GM12878 (cell line): ENCODE measurements around the gene CSF3. TPM values are rescaled to one million over a fixed set of nuclear protein-coding genes. Genes with fewer than 3 reads are reported as not detected.

ENCODE experiments used
- ATAC-seq: fragments of 200-7000 bp; cut with Tn5 transposase; 3 replicates; pipeline ENCODE4 v1.9.1; 2020; ENCODE audit warnings: mild to moderate bottlenecking, moderate library complexity
- BruUV-seq: library from RNA; stranded (reverse); fragments of 400-500 nt; replicated peaks from 2 replicates; lab custom pipeline; 2021; lab: Mats Ljungman, UMichigan
- CTCF ChIA-PET: fragments of 300-600 bp; sonication (Branson Sonifier 250); formaldehyde crosslinking; extraction: SDS; loops from one replicate; lab custom pipeline; 2021; ENCODE audit warnings: inconsistent platforms; lab: Yijun Ruan, JAX
- POLR2A ChIA-PET: fragments of 350-600 bp; formaldehyde crosslinking; extraction: SDS; loops from one replicate; lab custom pipeline; 2021; ENCODE audit warnings: inconsistent platforms; lab: Charles Lee
- RAD21 ChIA-PET: fragments of 300-600 bp; sonication (Branson Sonifier 250); formaldehyde crosslinking; loops from one replicate; lab custom pipeline; 2023; ENCODE audit warnings: antibody characterized with exemption; ENCODE audit not compliant: unreplicated experiment; lab: Charles Lee
- SMC1A ChIA-PET: fragments of 300-600 bp; sonication (Branson Sonifier 250); formaldehyde crosslinking; loops from one replicate; lab custom pipeline; 2023; ENCODE audit not compliant: unreplicated experiment, uncharacterized antibody; lab: Charles Lee
- DNase-seq: peaks from one replicate; pipeline ENCODE4 v3.0.0-alpha.2; 2011; ENCODE audit warnings: low read depth, low spot score
- FAIRE-seq: peaks from 3 replicates; lab custom pipeline; 2011; peaks lifted over from hg19 to GRCh38; lab: Jason Lieb, UNC
- H2AFZ ChIP-seq: 2 replicates; pipeline ENCODE4 v1.6.0; 2011; ENCODE audit warnings: low read depth, low read length, control low read depth; ENCODE audit not compliant: control insufficient read depth
- H3K27ac ChIP-seq: 2 replicates; pipeline ENCODE4 v1.5.1; 2011; ENCODE audit warnings: control low read depth; ENCODE audit not compliant: control insufficient read depth, insufficient read depth
- H3K27me3 ChIP-seq, 2 experiments: replicated peaks in 1 of 2; 2 replicates each; pipeline versions ENCODE4 v1.6.0 to v1.6.1; 2011; ENCODE audit warnings: low read length in 1 of 2; ENCODE audit not compliant: control insufficient read depth in 2 of 2, insufficient read depth in 2 of 2
- H3K36me3 ChIP-seq, 2 experiments: 2 replicates each; pipeline ENCODE4 v1.5.1; 2011; ENCODE audit warnings: low read length in 1 of 2; ENCODE audit not compliant: control insufficient read depth in 2 of 2, insufficient read depth in 2 of 2
- H3K4me1 ChIP-seq: 2 replicates; pipeline ENCODE4 v1.6.1; 2011; ENCODE audit warnings: mild to moderate bottlenecking, low read length, moderate library complexity, mixed read lengths; ENCODE audit not compliant: control insufficient read depth, insufficient read depth
- H3K4me2 ChIP-seq: 2 replicates; pipeline ENCODE4 v1.6.0; 2011; ENCODE audit warnings: control low read depth; ENCODE audit not compliant: control insufficient read depth, insufficient read depth
- H3K4me3 ChIP-seq: fragments of 200-600 bp; sonication (generic); 2 replicates; pipeline ENCODE4 v1.5.1; 2016
- H3K79me2 ChIP-seq: 2 replicates; pipeline ENCODE4 v1.6.0; 2011; ENCODE audit warnings: low read length; ENCODE audit not compliant: control insufficient read depth, insufficient read depth
- H3K9ac ChIP-seq: 2 replicates; pipeline ENCODE4 v1.8.0; 2011; ENCODE audit warnings: low read length, control low read depth, mixed read lengths; ENCODE audit not compliant: control insufficient read depth, insufficient read depth
- H3K9me3 ChIP-seq: replicated peaks from 3 replicates; pipeline ENCODE4 v1.5.1; 2011; ENCODE audit warnings: mild to moderate bottlenecking, low read length; ENCODE audit not compliant: control insufficient read depth, insufficient read depth
- H4K20me1 ChIP-seq: 2 replicates; pipeline ENCODE4 v1.6.0; 2011; ENCODE audit not compliant: control insufficient read depth, insufficient read depth
- NBN ChIP-seq: fragments of 450-650 bp; IDR thresholded peaks from 2 replicates; pipeline ENCODE4 v1.6.1; 2016
- REST ChIP-seq: IDR thresholded peaks from 2 replicates; pipeline ENCODE4 v1.6.1; 2012; ENCODE audit warnings: mild to moderate bottlenecking, low read depth, low read length
- SIN3A ChIP-seq: IDR thresholded peaks from 2 replicates; pipeline ENCODE4 v1.6.1; 2012; ENCODE audit warnings: low read depth, low read length, improper control_type of control experiment
- STAT3 ChIP-seq: IDR thresholded peaks from 2 replicates; pipeline ENCODE4 v1.6.1; 2011; ENCODE audit warnings: low read depth, low read length, improper control_type of control experiment
- YBX1 ChIP-seq: fragments of 450-650 bp; IDR thresholded peaks from 2 replicates; pipeline ENCODE4 v1.6.1; 2016; ENCODE audit warnings: antibody characterized with exemption
- ZNF687 ChIP-seq: fragments of 450-650 bp; IDR thresholded peaks from 2 replicates; pipeline ENCODE4 v1.6.1; 2017; ENCODE audit warnings: mild to moderate bottlenecking, moderate library complexity
- WGBS: methylation state at CpG from one replicate; pipeline ENCODE4 v1.1.6; 2016; ENCODE audit warnings: low lambda C conversion rate; ENCODE audit not compliant: insufficient replicate concordance, insufficient coverage; ENCODE audit errors: missing lambda C conversion rate; 5-methylcytosine and 5-hydroxymethylcytosine counted together
- in situ Hi-C: fragments of 300-500 bp; cut with MboI; formaldehyde crosslinking; loops from 9 replicates; pipeline ENCODE4 v1.14.3; 2018; ENCODE audit warnings: mixed read lengths
- intact Hi-C: fragments of 100-400 bp; cut with micrococcal nuclease; formaldehyde crosslinking; loops from one replicate; pipeline ENCODE4 v1.14.2; 2022; ENCODE audit not compliant: unreplicated experiment
- polyA plus RNA-seq, 11 experiments: library from polyadenylated mRNA; depleted of rRNA in 4 of 11; unstranded in 6 of 11; stranded (reverse) in 5 of 11; fragments of >200 nt; fragmentation: Nextera tagmentation in 4 of 11; fragmentation: Illumina TruSeq in 1 of 11; extraction: Ambion mirVana in 4 of 11; extraction: Trizol in 1 of 11; gene quantifications; 1 replicate in 1 of 11; 2 replicates in 10 of 11; pipeline versions ENCODE4 v1.2.1 to v1.2.3, GENCODE V29; 2011 to 2016; ENCODE audit warnings: inconsistent platforms in 2 of 11, missing spikeins in 2 of 11, low read depth in 1 of 11
- total RNA-seq, 4 experiments: library from RNA; depleted of rRNA in 3 of 4; stranded (reverse); fragments of >200 nt in 3 of 4; fragmentation: Illumina TruSeq in 1 of 4; extraction: Trizol in 1 of 4; gene quantifications; 2 replicates each; pipeline versions ENCODE4 v1.2.1 to v1.2.3, GENCODE V29; 2013 to 2021

Gene CSF3
- total and polyA plus RNA-seq, 10 of the 15 experiments (the other 5 are each of a cell fraction or from before 2014, with no cell fraction given), result 0.09 to 0.28 (median 0.12) TPM; not detected in 5

DNA sequence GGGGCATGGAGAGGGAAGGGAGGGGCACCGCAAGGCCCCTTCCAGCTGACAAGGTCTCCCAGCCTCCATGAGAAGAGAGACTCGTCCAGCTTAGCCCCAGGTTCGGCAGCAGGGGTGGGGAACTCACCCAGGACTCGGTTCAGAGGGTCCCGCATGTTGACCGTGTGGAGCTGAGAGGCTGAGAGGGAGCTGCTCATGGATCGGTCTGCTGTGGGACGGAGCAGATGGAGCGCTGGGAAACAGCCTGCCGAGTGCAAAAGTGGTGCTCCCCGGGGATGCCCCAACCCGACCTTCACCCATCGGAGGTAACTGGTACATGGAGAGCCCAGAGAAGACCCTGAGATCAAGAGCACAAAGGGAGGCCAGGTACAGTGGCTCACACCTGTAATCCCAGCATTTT is 4.9 kb downstream of the CSF3 start:
- Histone ChIP-seq H3K36me3 (peaks cover 4 to 10% of the 10 kb centered on the region in 2 experiments; a peak in 3 of 4 replicates), H4K20me1 (no peaks in the 10 kb centered on the region), H3K9ac (no peak overlapping the region), H2AFZ (no peak overlapping the region), H3K79me2 (no peaks in the 10 kb centered on the region), H3K4me1 (peaks cover 4% of the 10 kb centered on the region), H3K9me3 (no peaks in the 10 kb centered on the region), H3K4me3 (no peak overlapping the region), H3K27me3 (no peaks in the 10 kb centered on the region), H3K4me2 (no peak overlapping the region), H3K27ac (no peak overlapping the region)
- intact Hi-C loops (no loop called here), in situ Hi-C loops (loop anchor here (25.0 kb wide), 1 partner anchor 267 kb away; the partner anchor contains the start of gene CDC6)
- WGBS, result 85% methylated on average over 13 of the region's 13 CpGs
- ATAC-seq (no peak), FAIRE-seq (no peak), DNase-seq (no peak)
- CTCF ChIA-PET, result no interaction called here
- SMC1A ChIA-PET, result no interaction called here
- RAD21 ChIA-PET, result no interaction called here
- BruUV-seq, result no TSS peak
- POLR2A ChIA-PET, result interaction anchor here (0.5 kb wide), 1 partner anchor 24 kb away, joined by 6 read pairs; no protein-coding TSS in a partner anchor
- TF ChIP-seq ZNF687 (no peak), REST (no peak), NBN (no peak), SIN3A (no peak), YBX1 (no peak), STAT3 (no peak)
